GM21515 (cell line): ENCODE data around the gene COPRS.
"Not testable (repeated sequence)": the region's sequence is repeated elsewhere in the genome, so short reads cannot be mapped to it uniquely, and the experiment has no call there.

Experiments used
- ATAC-seq: cut with Tn5 transposase; IDR thresholded peaks from one replicate; pipeline ENCODE4 v1.9.1; 2021; ENCODE audit not compliant: unreplicated experiment

Gene COPRS

DNA sequence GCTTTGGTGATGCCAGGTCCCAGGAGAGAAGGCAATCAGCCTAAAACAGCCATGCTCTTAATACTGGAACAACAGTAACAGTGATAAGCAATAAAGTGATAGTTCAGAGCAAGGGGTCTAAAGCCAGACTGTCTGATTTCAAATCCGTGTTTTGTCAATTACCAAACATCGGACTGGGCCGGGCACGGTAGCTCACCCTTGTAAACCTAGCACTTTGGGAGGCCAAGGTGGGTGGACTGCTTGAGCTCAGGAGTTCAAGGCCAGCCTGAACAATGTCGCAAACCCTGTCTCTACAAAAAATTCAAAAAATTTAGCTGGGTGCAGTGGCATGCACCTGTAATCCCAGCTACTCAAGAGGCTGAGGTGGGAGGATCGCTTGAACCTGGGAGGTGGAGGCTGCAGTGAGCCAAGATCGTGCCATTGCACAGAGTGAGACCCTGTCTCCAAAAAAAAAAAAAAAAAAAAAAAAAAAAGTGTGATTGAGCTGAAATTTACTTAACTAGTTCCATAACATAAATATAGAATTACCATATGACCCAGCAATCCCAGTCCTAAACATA is 5.1 kb downstream of the COPRS start:
- ATAC-seq, result no peak

DNA sequence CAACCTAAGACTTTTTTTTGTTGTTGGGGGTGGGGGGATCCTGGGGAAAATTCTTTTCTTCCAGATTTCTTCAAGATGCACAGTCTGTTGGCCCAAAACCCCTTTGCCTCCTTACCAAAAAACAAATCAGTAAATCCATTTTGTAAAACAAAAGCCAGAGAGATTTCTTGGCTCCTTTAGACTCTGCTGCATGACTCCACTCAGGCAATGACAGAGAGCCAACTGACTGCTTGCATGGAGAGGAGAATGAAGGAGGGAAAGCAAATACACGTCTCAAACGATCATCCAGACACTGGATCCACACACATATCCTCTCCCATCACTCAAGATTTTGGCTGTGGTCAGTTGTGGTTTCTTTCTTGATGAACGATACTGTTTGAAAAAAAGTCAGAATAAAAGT is 13.8 kb downstream of the COPRS start:
- ATAC-seq, result no peak

GRCh38 chr17:31843070-31843745 is 15.8 kb downstream of the COPRS start:
- no peak for ATAC-seq

DNA sequence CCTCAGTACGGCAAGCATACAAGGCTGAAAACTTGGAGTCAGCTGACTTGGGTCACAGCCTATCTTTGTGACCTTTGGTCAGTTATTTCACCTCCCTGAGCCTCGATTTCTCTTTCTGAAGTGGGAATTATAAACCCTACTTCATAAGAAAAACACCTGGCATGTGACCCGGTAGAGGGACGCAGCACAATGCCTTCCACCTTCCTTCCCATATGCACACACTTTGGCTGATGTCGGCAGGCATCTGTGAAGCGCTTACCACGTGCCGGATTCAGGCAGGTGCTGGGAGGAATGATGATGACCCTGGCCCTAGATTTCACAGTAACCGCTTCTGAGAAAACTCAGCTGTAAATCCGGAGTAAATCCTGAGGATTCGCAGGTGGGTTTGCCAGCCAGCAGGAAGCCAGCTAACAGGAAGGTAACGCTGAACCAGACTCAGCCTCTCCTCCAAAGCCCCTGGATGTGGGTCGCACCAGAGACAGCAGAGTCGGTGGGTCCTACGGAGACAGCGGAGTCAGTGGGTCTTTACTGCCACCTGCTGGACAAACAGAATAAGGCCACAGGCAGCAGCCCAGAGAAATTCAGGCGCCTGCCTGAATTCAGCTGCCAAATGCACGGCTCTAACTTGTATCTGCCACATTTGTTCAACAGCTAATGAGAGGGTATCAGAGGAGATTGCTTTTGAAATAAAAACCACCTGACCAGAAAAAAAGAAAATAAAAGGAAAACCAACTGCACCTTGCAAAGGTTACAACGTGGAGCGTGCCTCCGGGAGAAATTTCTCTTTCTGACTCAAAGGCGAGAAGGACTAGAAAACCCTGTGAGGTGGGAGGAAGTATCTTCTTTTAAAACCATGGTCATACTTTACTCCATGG is 16.6 kb downstream of the COPRS start:
- no peak for ATAC-seq

GRCh38 chr17:31841850-31842194 is 17.2 kb downstream of the COPRS start:
- ATAC-seq, result no peak

DNA sequence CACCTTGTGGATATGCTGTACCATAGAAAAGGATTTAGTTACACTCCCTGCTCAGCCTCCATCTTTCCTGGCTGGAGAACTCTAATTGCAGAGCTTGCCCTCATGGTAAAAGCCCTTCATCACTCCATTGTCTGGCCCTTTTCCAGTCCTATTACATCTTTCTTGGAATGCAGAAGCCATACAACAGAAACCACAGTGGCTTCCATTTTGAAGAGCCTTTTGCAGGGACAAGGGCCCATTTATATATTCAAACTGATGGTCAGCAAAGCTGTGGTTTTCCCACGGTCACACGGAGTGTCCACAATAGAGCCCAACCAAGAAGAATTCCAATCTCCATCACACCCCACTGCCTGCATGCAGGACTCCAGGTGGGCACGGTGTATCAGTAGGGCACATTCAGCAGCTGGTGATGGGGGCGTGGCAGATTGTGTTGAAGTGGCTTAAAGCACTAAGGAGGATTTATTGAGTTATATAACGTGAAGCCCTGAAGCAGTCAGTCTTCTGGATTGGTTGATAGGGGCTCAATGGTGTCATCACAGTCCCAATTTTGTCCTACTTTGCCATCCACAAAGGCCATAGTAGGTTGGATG is 20.3 kb downstream of the COPRS start:
- no peak for ATAC-seq

GRCh38 chr17:31835984-31836383 is 23.1 kb downstream of the COPRS start:
- ATAC-seq, result no peak

DNA sequence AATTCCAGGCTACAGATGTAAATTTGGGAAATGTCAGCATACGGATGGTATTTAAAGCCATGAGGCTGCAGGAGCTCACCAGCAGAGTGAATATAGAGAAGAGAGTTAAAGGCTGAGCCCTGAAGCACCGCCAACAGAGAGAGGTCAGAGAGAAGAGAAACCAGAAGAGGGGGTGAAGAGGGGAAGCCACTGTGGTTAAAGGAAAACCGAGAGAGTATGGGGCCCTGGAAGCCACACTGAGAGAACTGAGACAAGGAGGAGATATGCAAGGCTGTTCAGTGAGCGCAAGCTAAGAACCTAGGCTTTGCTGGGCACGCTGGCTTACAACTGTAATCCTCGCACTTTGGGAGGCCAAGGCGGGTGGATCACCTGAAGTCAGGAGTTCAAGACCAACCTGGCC is 24.6 kb downstream of the COPRS start:
- no peak for ATAC-seq

- no peak for ATAC-seq
Observed at GRCh38 chr17:31832746-31833145, 26.3 kb downstream of the COPRS start.

GRCh38 chr17:31830971-31831858 is 27.8 kb downstream of the COPRS start:
- ATAC-seq, result no peak

DNA sequence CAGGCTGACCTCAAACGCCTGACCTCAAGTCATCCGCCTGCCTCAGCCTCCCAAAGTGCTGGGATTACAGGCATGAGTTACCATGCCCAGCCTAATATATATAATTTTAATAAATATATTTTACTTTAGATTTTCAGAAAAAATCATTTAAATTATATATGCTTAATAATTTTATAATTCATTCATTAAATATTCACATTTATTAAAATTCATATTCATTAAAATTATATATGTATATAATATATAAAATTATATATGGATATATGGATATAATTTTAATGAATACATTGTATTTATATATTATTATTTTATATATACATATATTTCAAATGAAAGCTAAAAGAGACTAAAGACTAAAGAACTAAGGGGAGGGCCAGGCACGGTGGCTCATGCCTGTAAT is 29.4 kb downstream of the COPRS start:
- ATAC-seq, result no peak

- ATAC-seq, result not testable (repeated sequence)
Observed at GRCh38 chr17:31828955-31829354, 30.1 kb downstream of the COPRS start.

DNA sequence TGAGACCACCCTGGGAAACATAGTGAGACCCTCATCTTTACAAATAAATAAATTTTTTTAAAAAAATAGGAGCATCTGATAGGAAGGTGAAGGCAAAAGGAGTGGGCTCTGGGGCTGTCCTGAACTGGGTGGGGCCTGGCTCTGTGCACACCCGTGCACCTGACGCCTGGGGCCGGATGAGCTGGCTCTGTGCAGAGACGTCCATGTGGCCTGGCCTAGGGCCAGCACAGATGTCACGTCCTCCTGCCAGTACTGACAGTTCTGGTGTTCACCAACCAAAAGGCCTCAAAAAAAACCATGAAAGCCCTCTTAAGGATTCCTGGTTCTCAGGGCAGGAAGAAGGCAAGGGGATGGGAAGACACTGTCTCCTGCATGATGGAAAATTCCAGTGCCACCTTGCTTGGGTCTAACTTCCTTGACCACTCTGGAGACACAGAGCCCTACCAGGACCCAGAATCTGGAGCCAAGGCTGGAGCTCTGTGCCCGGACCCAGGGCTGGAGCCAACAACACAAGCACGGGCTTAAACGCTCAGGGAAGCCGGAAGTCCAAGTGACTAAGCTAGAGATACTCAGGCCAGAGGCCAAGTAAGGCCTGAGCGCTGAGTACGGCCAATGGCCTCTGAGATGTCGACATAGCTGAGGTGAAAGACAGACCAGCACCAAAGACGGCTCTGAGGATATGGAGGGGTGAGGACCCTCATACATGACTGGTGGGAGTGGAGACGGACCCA is 32.9 kb downstream of the COPRS start:
- ATAC-seq, result no peak

DNA sequence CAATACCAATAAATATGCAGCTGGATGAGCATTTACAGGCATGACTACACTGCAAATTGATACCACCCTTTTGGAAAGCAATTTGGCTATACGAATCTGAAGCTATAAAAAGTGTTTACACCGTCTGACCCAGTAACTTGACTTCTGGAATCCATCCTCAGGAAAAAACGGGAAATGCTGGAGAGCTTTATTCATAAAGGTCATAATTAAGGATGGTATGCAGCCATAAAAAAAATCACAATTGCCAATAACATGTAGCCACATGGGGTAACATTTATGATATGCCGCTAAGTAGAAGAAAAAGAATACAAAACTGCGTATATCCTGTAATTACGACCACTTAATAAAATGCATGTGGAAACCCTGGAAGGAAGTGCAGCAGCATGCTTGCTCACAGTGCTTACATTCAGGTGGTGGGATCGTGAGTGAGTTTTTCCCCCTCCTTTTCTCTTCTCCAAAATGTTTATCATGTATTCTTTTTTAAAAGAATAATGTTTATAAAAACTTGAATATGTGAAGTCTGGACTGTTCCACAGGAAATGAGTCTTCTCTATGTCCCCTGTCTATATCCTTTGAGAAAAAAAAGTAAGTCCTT is 34.2 kb downstream of the COPRS start:
- ATAC-seq, result no peak

DNA sequence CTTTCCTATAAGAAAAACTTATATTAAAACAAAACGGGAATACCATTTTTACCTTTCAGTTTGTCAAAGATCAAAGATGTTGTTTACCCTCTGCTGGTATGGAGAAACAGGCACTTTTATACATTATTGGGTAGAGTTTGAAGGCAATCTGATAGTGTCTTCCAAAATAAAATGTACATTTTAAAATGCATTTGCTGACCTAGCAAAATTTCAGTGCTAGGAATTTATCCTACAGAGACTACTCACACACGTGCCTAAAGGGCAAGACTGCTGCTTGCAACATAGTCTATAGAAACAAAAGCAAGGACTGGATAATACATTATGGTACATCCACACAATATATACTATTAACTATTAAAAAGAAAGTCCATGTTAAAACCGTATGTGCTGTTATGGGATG is 36.0 kb downstream of the COPRS start:
- no peak for ATAC-seq

DNA sequence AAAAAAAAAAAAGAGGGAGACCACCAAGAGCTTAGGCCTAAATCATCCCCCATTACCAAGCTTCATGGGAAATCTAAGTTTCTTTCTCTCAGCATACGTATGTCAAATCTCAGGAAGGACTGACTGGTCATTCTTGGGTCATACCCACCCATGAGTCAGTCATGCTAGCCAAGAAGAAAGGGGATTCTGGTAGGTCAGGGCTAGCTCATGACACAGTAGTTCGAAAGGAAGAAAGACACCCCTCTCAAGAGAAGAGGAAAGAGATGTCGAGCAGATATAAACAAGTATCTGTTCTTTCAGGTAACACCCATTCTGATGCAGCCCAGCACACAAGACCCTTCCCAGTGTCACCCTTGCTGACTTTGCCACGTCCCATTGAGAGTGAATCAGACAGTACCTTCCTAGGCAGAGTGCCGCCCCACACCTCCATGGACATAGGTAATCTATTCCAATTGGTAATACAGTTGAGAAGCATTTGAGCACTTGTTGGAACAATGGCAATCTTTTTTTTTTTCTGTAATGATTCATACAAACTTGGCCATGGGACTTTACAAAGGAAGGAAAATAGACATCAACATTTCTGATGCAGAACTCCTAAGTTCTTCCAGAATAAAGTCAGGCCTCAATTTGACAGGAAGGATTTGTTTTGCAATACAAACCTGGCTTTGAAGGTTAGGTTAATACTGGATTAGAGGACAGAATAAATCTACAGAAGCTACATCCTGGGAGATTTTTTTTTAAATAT is 38.2 kb downstream of the COPRS start:
- no peak for ATAC-seq

DNA sequence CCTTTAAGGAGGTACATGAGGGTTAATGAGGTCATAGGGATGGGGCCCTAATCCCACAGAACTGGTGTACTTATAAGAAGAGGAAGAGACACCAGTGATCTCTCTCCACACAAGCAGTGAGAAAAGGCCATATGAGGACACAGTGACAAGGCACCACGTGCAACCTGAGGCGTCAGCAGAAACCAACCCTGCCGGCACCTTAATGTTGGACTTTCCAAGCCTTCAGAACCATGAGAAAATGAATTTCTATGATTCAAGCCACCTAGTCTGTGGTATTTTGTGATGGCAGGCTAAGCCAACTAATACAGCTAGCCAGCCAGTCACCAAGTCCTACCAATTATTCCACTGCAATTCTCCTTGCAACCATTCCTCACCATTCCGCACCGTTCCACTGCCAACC is 39.5 kb downstream of the COPRS start:
- ATAC-seq, result no peak

GRCh38 chr17:31818863-31819262 is 40.2 kb downstream of the COPRS start:
- not testable (repeated sequence) for ATAC-seq

DNA sequence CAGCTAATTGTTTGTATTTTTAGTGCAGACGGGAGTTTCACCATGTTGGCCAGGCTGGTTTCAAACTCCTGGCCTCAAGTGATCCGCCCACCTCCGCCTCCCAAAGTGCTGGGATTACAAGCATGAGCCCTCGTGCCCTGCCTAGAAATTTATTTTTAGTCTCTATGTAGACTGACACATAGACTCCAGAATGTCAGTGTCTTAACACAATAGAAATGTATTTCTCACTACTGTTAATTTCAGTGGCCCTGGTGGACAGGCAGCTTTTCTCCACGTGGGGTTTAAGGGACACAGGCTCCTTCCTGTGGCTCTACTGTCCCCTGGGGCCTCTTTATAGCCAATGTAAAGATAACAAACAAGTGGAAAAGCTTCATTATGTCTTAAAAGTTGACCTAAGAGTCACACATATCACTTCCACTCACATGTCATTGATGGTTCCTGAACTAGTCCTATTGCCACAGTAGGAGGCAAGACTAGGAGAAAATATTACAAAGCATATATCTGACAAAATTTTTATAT is 43.8 kb downstream of the COPRS start:
- no peak for ATAC-seq
